Measurements from ENCODE around the gene CCDC142.

DNA sequence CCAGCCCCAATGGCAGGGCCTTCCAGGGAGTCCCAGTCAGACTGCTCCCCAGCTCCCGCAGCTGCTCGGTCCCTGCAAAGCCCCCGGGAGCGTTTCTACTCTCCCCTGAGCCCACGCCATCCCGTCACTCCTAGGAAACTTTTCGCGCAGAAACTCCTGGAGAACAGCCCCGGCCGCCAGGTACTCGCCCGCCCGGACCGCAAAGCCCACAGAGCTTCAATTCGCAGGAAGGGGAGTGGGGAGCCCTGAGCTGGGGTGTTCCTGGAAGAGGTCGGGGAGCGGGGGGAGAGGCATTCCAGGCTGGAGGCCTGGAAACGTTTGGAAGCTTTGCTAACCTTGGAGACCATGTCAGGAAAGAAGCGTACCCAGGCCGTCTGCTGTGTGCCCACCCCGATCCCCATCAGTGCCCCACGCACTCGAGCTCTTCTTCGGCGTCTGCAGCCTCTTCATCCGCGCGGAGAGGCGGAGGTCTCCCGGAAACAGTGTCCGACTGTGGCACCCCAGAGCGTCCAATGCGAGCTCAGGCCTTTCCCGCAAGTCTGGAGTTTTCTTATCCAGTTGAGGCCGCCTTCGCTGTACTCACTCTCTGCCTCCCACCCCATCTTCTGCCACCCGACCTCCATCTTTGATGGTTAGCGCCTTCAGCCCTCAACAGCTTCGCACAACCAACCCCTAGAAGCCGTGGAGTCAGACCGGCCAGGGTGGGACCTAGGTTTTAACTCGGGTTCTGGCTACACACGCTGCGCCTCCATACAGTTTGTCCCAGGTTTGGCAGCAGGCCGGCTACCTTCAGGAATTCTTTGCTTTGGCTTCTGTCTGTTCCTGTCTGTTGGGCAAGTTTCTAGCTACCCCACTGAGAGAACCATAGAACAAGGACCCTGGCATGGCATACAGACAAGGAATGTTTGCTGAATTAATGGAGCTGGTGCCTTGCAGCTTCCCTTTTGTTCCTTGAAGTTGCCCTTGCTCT lies 21.0 kb upstream of the CCDC142 start:
- TF ChIP-seq, protein P1, sequence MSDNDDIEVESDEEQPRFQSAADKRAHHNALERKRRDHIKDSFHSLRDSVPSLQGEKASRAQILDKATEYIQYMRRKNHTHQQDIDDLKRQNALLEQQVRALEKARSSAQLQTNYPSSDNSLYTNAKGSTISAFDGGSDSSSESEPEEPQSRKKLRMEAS (IDR thresholded peaks at IDR 0.05): no peak
- TF ChIP-seq EP300 (IDR thresholded peaks at IDR 0.05; ENCODE audit: borderline replicate concordance) (no peak), CEBPB (IDR thresholded peaks at IDR 0.05) (no peak)
